Heart left ventricle (tissue), 13 donors: ENCODE results near the gene KRTAP2-1.
"Not testable (repeated sequence)": the region's sequence is repeated elsewhere in the genome, so short reads cannot be mapped to it uniquely, and the experiment has no call there.

ENCODE experiments used
- CTCF ChIP-seq, 12 donors: fragments of 200-600 bp; sonication (generic) in 4 of 12; IDR thresholded peaks; one replicate each; pipeline versions ENCODE4 v1.5.0 to v1.8.0; 2018 to 2022; ENCODE audit warnings: antibody characterized with exemption in 12 of 12, mild to moderate bottlenecking in 5 of 12
- POLR2A ChIP-seq, 2 donors: fragments of 450-650 bp; IDR thresholded peaks; one replicate each; pipeline ENCODE4 v1.6.1; 2017; ENCODE audit warnings: antibody characterized with exemption in 2 of 2, mild to moderate bottlenecking in 2 of 2, moderate library complexity in 2 of 2
- donor health status: ischemic (EF 13 %, LVEDD 7.1; RV severe dilation, severe dysfunction).
- donor health status: DM: no; HTN: yes; CAD: no.
- donor health status: DM: no; HTN: no; CAD: no.
- donor health status: ischemic (EF 25% LVEDD 6.9; RV normal size, moderate dysfunction).
- donor health status: ischemic (EF 25% LVEDD 5.7; RV mildly dilated, moderate dysfunction).
- donor health status: ischemic (EF 35%, LVEDD 5.7; RV mildly dilated, moderate dysfunction).
- donor health status: nonischemic (EF 11% LVEDD 7.7; RV severe dilation, severe dysfunction).
- donor health status: DM: yes; HTN: yes; CAD: no.
- donor health status: PGD.
- donor health status: ischemic (EF 29% LVEDD 5.4; RV normal size, mild dysfunction).
- donor health status: nonischemic (EF 23%, LVEDD 6.1; RV moderate dilation, normal function).

DNA sequence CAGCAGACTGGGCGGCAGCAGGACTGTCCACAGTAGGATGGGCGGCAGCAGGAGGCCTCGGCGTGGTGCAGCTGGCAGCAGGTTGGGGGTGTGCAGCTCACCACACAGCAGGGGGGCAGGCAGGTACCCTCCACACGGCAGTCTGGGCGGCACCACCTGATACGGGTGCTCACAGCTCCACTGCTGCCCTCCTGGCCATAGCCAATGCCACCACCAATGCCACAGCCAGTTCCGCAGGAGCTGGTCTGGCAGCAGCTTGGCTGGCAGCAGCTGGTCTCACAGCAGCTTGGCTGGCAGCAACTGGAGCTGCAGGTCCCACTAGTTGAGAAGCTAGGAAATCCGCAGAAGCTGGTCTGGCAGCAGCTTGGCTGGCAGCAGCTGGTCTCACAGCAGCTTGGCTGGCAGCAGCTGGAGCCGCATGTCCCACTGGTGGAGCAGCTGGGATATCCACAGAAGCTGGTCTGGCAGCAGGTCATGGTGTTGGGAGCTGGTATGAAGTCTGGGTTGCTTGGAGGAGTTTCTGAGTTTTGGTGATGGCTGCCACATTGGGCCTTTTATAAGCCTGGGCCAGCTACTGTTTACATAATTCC lies 12.7 kb downstream of the KRTAP2-1 start, which contains the start of gene KRTAP1-3:
- not testable (repeated sequence) for TF ChIP-seq CTCF, POLR2A (IDR thresholded peaks at IDR 0.05)
